HG03064 (cell line): ENCODE measurements around the gene HM13.
"Not testable (repeated sequence)": the region's sequence is repeated elsewhere in the genome, so short reads cannot be mapped to it uniquely, and the experiment has no call there.

ENCODE experiments used
- ATAC-seq: cut with Tn5 transposase; IDR thresholded peaks from one replicate; pipeline ENCODE4 v1.9.1; 2021; ENCODE audit warnings: low read depth; ENCODE audit not compliant: unreplicated experiment

HM13 gene

GRCh38 chr20:31514154-31515071 lies at the start of gene HM13:
Gene HM13, plus strand, starts transcription at chr20:31514442. Its CDS starts 110 bp downstream, at chr20:31514552.
- ATAC-seq = peak; percentile 84

- not testable (repeated sequence) for ATAC-seq
These were observed 43.3 kb upstream of the HM13 start for GRCh38 chr20:31470946-31471345.

GRCh38 chr20:31472395-31473330 lies 41.6 kb upstream of the HM13 start:
- ATAC-seq = no peak

GRCh38 chr20:31473331-31474096 lies 40.7 kb upstream of the HM13 start:
- no peak for ATAC-seq

GRCh38 chr20:31474097-31474436 lies 40.2 kb upstream of the HM13 start:
- no peak for ATAC-seq

GRCh38 chr20:31474758-31475427 lies 39.3 kb upstream of the HM13 start, which contains the start of the genes DEFB124 and REM1:
Gene DEFB124, minus strand, starts transcription at chr20:31475127. Its CDS starts 2,114 bp downstream, at chr20:31473013.
Gene REM1, plus strand, starts transcription at chr20:31475288. Its CDS starts 1,158 bp downstream, at chr20:31476446.
- no peak for ATAC-seq

- no peak for ATAC-seq
These were observed 38.6 kb upstream of the HM13 start for GRCh38 chr20:31475472-31476293.

GRCh38 chr20:31476294-31476585 lies 38.0 kb upstream of the HM13 start:
- ATAC-seq = no peak

- ATAC-seq = no peak
These were observed 37.5 kb upstream of the HM13 start for GRCh38 chr20:31476643-31477215.

GRCh38 chr20:31484001-31484400 lies 30.2 kb upstream of the HM13 start:
- no peak for ATAC-seq

GRCh38 chr20:31485450-31486339 lies 28.5 kb upstream of the HM13 start:
- no peak for ATAC-seq

- ATAC-seq = no peak
These were observed 26.1 kb upstream of the HM13 start for GRCh38 chr20:31488115-31488514.

- no peak for ATAC-seq
These were observed 25.1 kb upstream of the HM13 start for GRCh38 chr20:31489152-31489551.

GRCh38 chr20:31490752-31491151 lies 23.5 kb upstream of the HM13 start:
- no peak for ATAC-seq

- ATAC-seq = no peak
These were observed 20.1 kb upstream of the HM13 start for GRCh38 chr20:31494131-31494530.

- no peak for ATAC-seq
These were observed 17.4 kb upstream of the HM13 start for GRCh38 chr20:31496761-31497295.

GRCh38 chr20:31497838-31498540 lies 16.3 kb upstream of the HM13 start:
- no peak for ATAC-seq
